Esophagus (tissue), 2 donors: ENCODE measurements around the gene CCL2. TPM values are rescaled to one million over a fixed set of nuclear protein-coding genes. Genes with fewer than 3 reads are reported as not detected.

Source experiments
- H3K27ac ChIP-seq, 2 donors: one replicate each; pipeline ENCODE4 v1.5.1; 2013; ENCODE audit warnings: low read depth in 2 of 2, mild to moderate bottlenecking in 2 of 2, inconsistent platforms in 1 of 2, low read length in 1 of 2, moderate library complexity in 1 of 2
- H3K27me3 ChIP-seq, 2 donors: one replicate each; pipeline ENCODE4 v1.6.1; 2013; ENCODE audit warnings: low read length in 2 of 2, control low read depth in 1 of 2, mild to moderate bottlenecking in 1 of 2; ENCODE audit not compliant: insufficient read depth in 2 of 2, control insufficient read depth in 1 of 2
- H3K36me3 ChIP-seq, 2 donors: one replicate each; pipeline ENCODE4 v1.6.1; 2013; ENCODE audit warnings: low read length in 1 of 2; ENCODE audit not compliant: control insufficient read depth in 2 of 2, insufficient read depth in 2 of 2
- H3K4me1 ChIP-seq, 2 donors: one replicate each; pipeline ENCODE4 v1.6.1; 2013; ENCODE audit warnings: low read length in 1 of 2; ENCODE audit not compliant: control insufficient read depth in 2 of 2, insufficient read depth in 2 of 2
- H3K4me3 ChIP-seq, 2 donors: one replicate each; pipeline ENCODE4 v1.5.1; 2013; ENCODE audit warnings: low read length in 2 of 2, mild to moderate bottlenecking in 2 of 2, low read depth in 1 of 2, moderate library complexity in 1 of 2
- H3K9me3 ChIP-seq, 2 donors: one replicate each; pipeline ENCODE4 v1.6.1; 2013; ENCODE audit warnings: mild to moderate bottlenecking in 2 of 2, low read depth in 1 of 2, low read length in 1 of 2, moderate library complexity in 1 of 2; ENCODE audit not compliant: control insufficient read depth in 2 of 2, insufficient read depth in 1 of 2
- WGBS, 2 donors: extraction: QIAGEN DNeasy Blood & Tissue Kit; methylation state at CpG; one replicate each; pipeline ENCODE4 v1.1.7; 2013; 5-methylcytosine and 5-hydroxymethylcytosine counted together
- polyA plus RNA-seq, 2 donors: library from polyadenylated mRNA; stranded (reverse); fragments of 200-250 nt; gene quantifications; one replicate each; pipeline ENCODE4 v1.2.3, GENCODE V29; 2013
- donor health status: healthy with polysubstance abuse.
- donor health status: Bipolar disorder and iron deficiency.

CCL2 gene
- polyA plus RNA-seq, 2 donors = 5.4 to 21.2 TPM

DNA sequence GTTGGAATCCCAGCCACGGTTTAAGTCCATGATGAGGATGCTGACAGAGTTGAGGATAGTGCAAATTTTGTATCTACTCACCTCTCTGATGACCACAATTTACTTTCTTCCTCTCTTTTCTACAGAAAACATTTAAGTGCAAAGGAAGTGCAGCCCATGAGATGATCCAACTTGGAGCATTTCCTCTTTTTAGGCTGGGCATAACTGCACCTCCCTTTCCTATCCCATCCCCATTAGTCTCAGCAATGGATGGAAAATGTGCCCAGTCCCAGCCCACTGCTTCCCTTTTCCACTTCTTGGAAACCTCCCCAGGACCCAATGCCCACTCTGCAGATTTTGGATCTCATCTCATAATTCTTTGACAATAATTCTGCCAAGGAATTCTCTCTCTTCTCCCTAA is 47.6 kb downstream of the CCL2 start:
- Histone ChIP-seq H3K9me3 (no peaks in the 10 kb centered on the region), H3K27me3 (no peaks in the 10 kb centered on the region), H3K36me3 (no peaks in the 10 kb centered on the region), H3K4me1 (no peaks in the 10 kb centered on the region), H3K27ac (no peak overlapping the region), H3K4me3 (no peak overlapping the region)
- 91 to 92% methylated on average over 1 of the region's 1 CpG for WGBS, 2 donors

DNA sequence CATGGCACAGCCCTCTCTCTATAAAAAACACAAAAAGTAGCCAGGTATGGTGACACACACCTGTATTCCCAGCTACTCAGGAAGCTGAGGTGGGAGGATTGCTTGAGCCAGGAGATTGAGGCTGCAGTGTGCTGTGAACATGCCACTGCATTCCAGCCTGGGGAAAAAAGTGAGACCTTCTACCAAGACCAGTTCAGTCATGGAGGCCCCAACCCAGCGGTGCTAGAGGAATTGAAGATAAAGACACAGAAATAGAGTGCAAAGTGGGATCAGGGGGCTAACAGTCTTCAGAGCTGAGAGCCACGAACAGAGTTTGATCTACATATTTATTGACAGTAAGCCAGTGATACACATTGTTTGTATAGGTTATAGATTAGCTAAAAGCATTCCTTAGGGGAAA is 48.5 kb downstream of the CCL2 start:
- no peaks in the 10 kb centered on the region for H3K4me1 ChIP-seq
- no peaks in the 10 kb centered on the region for H3K9me3 ChIP-seq
- no peaks in the 10 kb centered on the region for H3K36me3 ChIP-seq
- no peak overlapping the region for H3K27ac ChIP-seq
- no peak overlapping the region for H3K4me3 ChIP-seq
- 82 to 92% methylated on average over 2 of the region's 2 CpGs for whole genome bisulfite sequencing, 2 donors
- no peaks in the 10 kb centered on the region for H3K27me3 ChIP-seq

DNA sequence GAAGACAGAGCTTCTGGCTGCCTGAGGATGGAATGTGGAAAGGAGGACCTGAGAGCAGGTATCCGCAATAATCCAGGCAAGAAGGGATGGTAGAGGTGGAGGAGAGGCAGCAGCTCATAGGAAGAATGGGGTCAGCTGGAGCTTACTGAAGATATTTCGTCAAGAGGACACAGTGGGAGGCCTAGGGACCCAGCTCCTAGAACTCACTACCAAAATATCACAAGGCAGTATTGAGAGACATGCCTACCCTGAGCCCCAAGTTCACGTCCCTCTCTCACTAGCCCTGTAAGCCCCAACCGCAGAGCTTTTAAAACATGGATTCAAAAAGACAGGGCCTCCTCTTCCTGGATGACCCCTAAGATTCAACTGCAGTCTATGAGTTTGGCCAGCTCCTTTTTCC is 50.0 kb downstream of the CCL2 start:
- H3K4me3 ChIP-seq = no peak overlapping the region
- no peaks in the 10 kb centered on the region for H3K36me3 ChIP-seq
- no peaks in the 10 kb centered on the region for H3K9me3 ChIP-seq
- no peak overlapping the region for H3K27ac ChIP-seq
- H3K27me3 ChIP-seq = no peaks in the 10 kb centered on the region
- 89 to 96% methylated on average over 4 of the region's 4 CpGs for WGBS, 2 donors
- no peaks in the 10 kb centered on the region for H3K4me1 ChIP-seq

DNA sequence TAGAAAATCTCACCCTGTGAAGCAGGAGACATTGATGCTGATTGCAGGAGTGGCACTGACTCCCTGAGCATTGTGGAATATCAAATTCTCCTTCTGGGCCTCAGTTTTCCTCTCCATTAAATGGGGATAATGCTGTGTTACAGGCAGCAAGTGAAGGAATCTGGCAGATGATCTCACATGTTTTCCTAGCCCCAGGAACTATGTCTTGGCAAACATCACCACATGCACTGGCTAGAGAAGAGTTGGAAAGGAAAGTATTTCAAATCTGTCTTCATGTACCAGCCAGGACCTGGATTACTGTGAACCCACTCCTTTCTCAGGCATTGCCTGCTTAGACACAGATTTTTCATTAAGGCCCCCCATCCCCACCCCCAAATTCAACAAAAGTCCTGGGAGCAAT is 50.5 kb downstream of the CCL2 start:
- no peaks in the 10 kb centered on the region for H3K36me3 ChIP-seq
- no peaks in the 10 kb centered on the region for H3K27me3 ChIP-seq
- no peaks in the 10 kb centered on the region for H3K4me1 ChIP-seq
- no peaks in the 10 kb centered on the region for H3K9me3 ChIP-seq
- no peak overlapping the region for H3K4me3 ChIP-seq
- no peak overlapping the region for H3K27ac ChIP-seq

DNA sequence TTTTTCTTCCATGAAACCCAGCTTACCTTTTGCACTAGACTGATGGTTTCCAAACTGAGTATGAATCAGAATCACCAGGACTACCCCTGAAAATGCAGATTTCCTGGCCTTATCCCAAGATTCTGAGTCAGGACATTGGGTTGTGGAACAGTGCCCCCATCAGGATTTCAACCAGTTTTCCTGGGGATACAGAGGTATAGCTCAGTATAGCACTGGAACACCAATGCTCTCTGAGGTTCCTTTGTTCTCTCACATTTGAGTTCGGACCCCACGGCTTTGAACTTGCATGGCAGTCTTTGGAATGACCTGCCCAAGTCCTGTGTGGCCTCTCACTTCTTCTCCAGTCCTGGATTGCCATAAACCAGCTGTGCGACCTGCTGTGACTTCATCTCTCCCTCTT is 51.4 kb downstream of the CCL2 start:
- H3K4me1 ChIP-seq = no peaks in the 10 kb centered on the region
- H3K36me3 ChIP-seq = no peaks in the 10 kb centered on the region
- H3K27ac ChIP-seq = no peak overlapping the region
- no peaks in the 10 kb centered on the region for H3K27me3 ChIP-seq
- no peak overlapping the region for H3K4me3 ChIP-seq
- 64 to 76% methylated on average over 3 of the region's 3 CpGs for WGBS, 2 donors
- H3K9me3 ChIP-seq = no peaks in the 10 kb centered on the region

Other genes starting within 250 kb of the CCL2 start
- not detected for gene CCL7, start 14.9 kb downstream of the CCL2 start, polyA plus RNA-seq
- gene CCL11, start 30.5 kb downstream of the CCL2 start, polyA plus RNA-seq = under 1 TPM; 0.29 to 0.99 TPM
- under 1 TPM in 1 of 2 donors, not detected in 1; 0.08 TPM for gene CCL8, start 64.2 kb downstream of the CCL2 start, polyA plus RNA-seq
- under 1 TPM; 0.24 to 0.53 TPM for gene CCL13, start 101.2 kb downstream of the CCL2 start, polyA plus RNA-seq
- not detected for gene CCL1, start 107.9 kb downstream of the CCL2 start, polyA plus RNA-seq